CD14-positive monocyte (primary cell): ENCODE measurements around the gene JARID2. TPM values are rescaled to one million over a fixed set of nuclear protein-coding genes. Genes with fewer than 3 reads are reported as not detected.

Experiments used
- DNase-seq, 3 donors: peaks; one replicate each; pipeline ENCODE4 v3.0.0-alpha.2; 2011 to 2022
- H2AFZ ChIP-seq: 2 replicates; pipeline ENCODE4 v1.6.0; 2012; ENCODE audit warnings: mild to moderate bottlenecking, low read depth, low read length, inconsistent platforms; ENCODE audit not compliant: insufficient read depth, poor library complexity, severe bottlenecking
- H3K27ac ChIP-seq, 2 donors: 1 replicate in 1 of 2; 2 replicates in 1 of 2; pipeline ENCODE4 v1.5.1; 2012 to 2013; ENCODE audit warnings: low read length in 2 of 2, control low read depth in 1 of 2, inconsistent platforms in 1 of 2, low read depth in 1 of 2, mild to moderate bottlenecking in 1 of 2
- H3K27me3 ChIP-seq, 2 donors: one replicate each; pipeline versions ENCODE4 v1.6.0 to v1.6.1; 2011 to 2013; ENCODE audit warnings: low read length in 2 of 2; ENCODE audit not compliant: control insufficient read depth in 2 of 2, insufficient read depth in 2 of 2
- H3K36me3 ChIP-seq, 2 donors: replicated peaks in 1 of 2; 1 replicate in 1 of 2; 2 replicates in 1 of 2; pipeline versions ENCODE4 v1.5.1 to v1.6.1; 2012 to 2013; ENCODE audit warnings: low read length in 2 of 2, control low read depth in 1 of 2, inconsistent platforms in 1 of 2, mild to moderate bottlenecking in 1 of 2; ENCODE audit not compliant: insufficient read depth in 2 of 2, control insufficient read depth in 1 of 2
- H3K4me1 ChIP-seq, 2 donors: 1 replicate in 1 of 2; 2 replicates in 1 of 2; pipeline versions ENCODE4 v1.5.1 to v1.6.1; 2012 to 2013; ENCODE audit warnings: low read length in 2 of 2, control low read depth in 1 of 2, inconsistent platforms in 1 of 2, mild to moderate bottlenecking in 1 of 2, moderate library complexity in 1 of 2; ENCODE audit not compliant: insufficient read depth in 2 of 2, control insufficient read depth in 1 of 2
- H3K4me2 ChIP-seq: replicated peaks from 2 replicates; pipeline ENCODE3; 2012; ENCODE audit warnings: low read length, moderate library complexity, mild to moderate bottlenecking; ENCODE audit not compliant: poor library complexity, severe bottlenecking; ENCODE audit errors: extremely low read depth
- H3K4me3 ChIP-seq, 3 experiments: fragments of 200-600 bp in 1 of 3; sonication (generic) in 1 of 3; replicated peaks in 1 of 3; 1 replicate in 2 of 3; 2 replicates in 1 of 3; pipeline ENCODE4 v1.5.1; 2011 to 2013; ENCODE audit warnings: low read length in 3 of 3, mild to moderate bottlenecking in 3 of 3, control low read depth in 2 of 3, low read depth in 2 of 3, inconsistent platforms in 1 of 3, moderate library complexity in 1 of 3
- H3K79me2 ChIP-seq: 2 replicates; pipeline ENCODE4 v1.6.0; 2012; ENCODE audit warnings: mild to moderate bottlenecking, control low read depth, inconsistent platforms, low read length, moderate library complexity; ENCODE audit not compliant: insufficient read depth
- H3K9ac ChIP-seq: 2 replicates; pipeline ENCODE4 v1.6.0; 2017; ENCODE audit warnings: low read length, mild to moderate bottlenecking; ENCODE audit not compliant: insufficient read depth, poor library complexity, severe bottlenecking
- H3K9me3 ChIP-seq, 2 donors: replicated peaks in 1 of 2; 1 replicate in 1 of 2; 2 replicates in 1 of 2; pipeline versions ENCODE4 v1.5.1 to v1.6.1; 2012 to 2013; ENCODE audit warnings: low read length in 2 of 2, control low read depth in 1 of 2; ENCODE audit not compliant: control insufficient read depth in 1 of 2, insufficient read depth in 1 of 2
- H4K20me1 ChIP-seq: 2 replicates; pipeline ENCODE4 v1.6.0; 2012; ENCODE audit warnings: mild to moderate bottlenecking, low read length, control low read depth, moderate library complexity; ENCODE audit not compliant: insufficient read depth
- H3K27ac Mint-ChIP-seq, 7 donors: one replicate each; pipeline ENCODE4 v1.8.0; 2020; ENCODE audit warnings: mild to moderate bottlenecking in 7 of 7, mixed read lengths in 7 of 7, moderate library complexity in 6 of 7, inconsistent platforms in 2 of 7
- H3K27me3 Mint-ChIP-seq, 3 donors: one replicate each; pipeline ENCODE4 v1.8.0; 2021 to 2022; ENCODE audit warnings: low read depth in 3 of 3, mild to moderate bottlenecking in 3 of 3, mixed read lengths in 3 of 3, moderate library complexity in 3 of 3, inconsistent platforms in 1 of 3
- H3K36me3 Mint-ChIP-seq, 2 donors: one replicate each; pipeline ENCODE4 v1.8.0; 2020; ENCODE audit warnings: mixed read lengths in 2 of 2, inconsistent platforms in 1 of 2, mild to moderate bottlenecking in 1 of 2
- H3K4me1 Mint-ChIP-seq: one replicate; pipeline ENCODE4 v1.8.0; 2020; ENCODE audit warnings: mild to moderate bottlenecking, mixed read lengths
- H3K4me3 Mint-ChIP-seq, 2 donors: one replicate each; pipeline ENCODE4 v1.8.0; 2020; ENCODE audit warnings: mild to moderate bottlenecking in 2 of 2, mixed read lengths in 2 of 2, moderate library complexity in 1 of 2
- H3K9me3 Mint-ChIP-seq, 7 donors: one replicate each; pipeline ENCODE4 v1.8.0; 2020 to 2022; ENCODE audit warnings: mixed read lengths in 7 of 7, mild to moderate bottlenecking in 6 of 7, moderate library complexity in 6 of 7, inconsistent platforms in 2 of 7
- CTCF ChIP-seq: fragments of 200-600 bp; IDR thresholded peaks from one replicate; pipeline ENCODE4 v1.8.0; 2022; ENCODE audit warnings: antibody characterized with exemption, mild to moderate bottlenecking
- WGBS: methylation state at CpG from one replicate; pipeline ENCODE4 v1.1.5; 2013; ENCODE audit warnings: missing lambda C conversion rate; ENCODE audit not compliant: insufficient coverage; 5-methylcytosine and 5-hydroxymethylcytosine counted together
- intact Hi-C, 2 donors: fragments of 100-400 bp; cut with micrococcal nuclease; formaldehyde crosslinking; loops; one replicate each; pipeline versions ENCODE4 v1.15.0 to v1.15.1; 2023
- polyA plus RNA-seq, 3 donors: library from polyadenylated mRNA; depleted of rRNA in 1 of 3; unstranded in 2 of 3; stranded (reverse) in 1 of 3; fragments of 300-500 nt in 2 of 3; fragments of >200 nt in 1 of 3; fragmentation: Illumina TruSeq in 2 of 3; gene quantifications; 1 replicate in 2 of 3; 2 replicates in 1 of 3; pipeline ENCODE4 v1.2.3, GENCODE V29; 2012 to 2021

The JARID2 gene
- polyA plus RNA-seq, 3 donors: 6.8 to 17.5 (median 12.5) TPM

GRCh38 chr6:15263780-15264374 lies 18.0 kb downstream of the JARID2 start:
- Histone ChIP-seq H3K27ac (peak overlapping the region in 1 of 2 donors; percentile 7), H3K79me2 (peaks cover 100% of the 10 kb centered on the region), H3K4me3 (peak overlapping the region in 1 of 3 experiments; percentile 66), H3K4me2 (peak overlapping the region; percentile 65), H3K27me3 (no peaks in the 10 kb centered on the region), H3K4me1 (peaks cover 76 to 97% of the 10 kb centered on the region in 2 donors), H2AFZ (no peak overlapping the region), H3K36me3 (no peaks in the 10 kb centered on the region), H3K9ac (no peak overlapping the region), H4K20me1 (peaks cover 100% of the 10 kb centered on the region), H3K9me3 (no peaks in the 10 kb centered on the region)
- no peak for TF ChIP-seq CTCF
- peak overlapping the region in 6 of 7 donors; percentile 5 to 84 (median 64) for H3K27ac Mint-ChIP-seq
- H3K36me3 Mint-ChIP-seq: peaks cover 35 to 52% of the 10 kb centered on the region in 2 donors
- DNase-seq: no peak
- peaks cover 0 to 3% (median 0%) of the 10 kb centered on the region in 3 donors for H3K27me3 Mint-ChIP-seq
- intact Hi-C loops: no loop called here
- no peaks in the 10 kb centered on the region for H3K9me3 Mint-ChIP-seq
- H3K4me3 Mint-ChIP-seq: peak overlapping the region in 1 of 2 donors; percentile 70
- WGBS: 93% methylated on average over 8 of the region's 13 CpGs
- peaks cover 94% of the 10 kb centered on the region for H3K4me1 Mint-ChIP-seq

- peaks cover 93% of the 10 kb centered on the region for H3K4me1 Mint-ChIP-seq
- Histone ChIP-seq H3K27me3 (no peaks in the 10 kb centered on the region), H3K4me3 (peak overlapping the region in 1 of 3 experiments; percentile 66), H3K4me1 (peaks cover 74 to 96% of the 10 kb centered on the region in 2 donors), H3K36me3 (peaks cover 0 to under 1% of the 10 kb centered on the region in 2 donors), H2AFZ (no peak overlapping the region), H3K9ac (no peak overlapping the region), H3K4me2 (peak overlapping the region; percentile 65), H3K79me2 (peaks cover 100% of the 10 kb centered on the region), H4K20me1 (peaks cover 100% of the 10 kb centered on the region), H3K9me3 (no peaks in the 10 kb centered on the region), H3K27ac (peak overlapping the region in 1 of 2 donors; percentile 7)
- no CpG with 5 or more reads among the region's 3 CpGs for WGBS
- TF ChIP-seq CTCF: no peak
- intact Hi-C loops: no loop called here
- H3K36me3 Mint-ChIP-seq: peaks cover 38 to 46% of the 10 kb centered on the region in 2 donors
- peaks cover 0 to 3% (median 0%) of the 10 kb centered on the region in 3 donors for H3K27me3 Mint-ChIP-seq
- no peaks in the 10 kb centered on the region for H3K9me3 Mint-ChIP-seq
- peak overlapping the region in 5 of 7 donors; percentile 43 to 84 (median 57) for H3K27ac Mint-ChIP-seq
- DNase-seq: no peak
- peak overlapping the region in 1 of 2 donors; percentile 70 for H3K4me3 Mint-ChIP-seq
Observed at GRCh38 chr6:15264412-15264811, 18.5 kb downstream of the JARID2 start.
